ENCODE measurements around the gene CBFA2T2. TPM values are rescaled to one million over a fixed set of nuclear protein-coding genes. Genes with fewer than 3 reads are reported as not detected.
A peak's percentile ranks its signal among the peaks of the same experiment; 100 is the strongest.

CBFA2T2 gene
- total RNA-seq, 2 donors from 2014 or later = 20.9 to 23.8 TPM

DNA sequence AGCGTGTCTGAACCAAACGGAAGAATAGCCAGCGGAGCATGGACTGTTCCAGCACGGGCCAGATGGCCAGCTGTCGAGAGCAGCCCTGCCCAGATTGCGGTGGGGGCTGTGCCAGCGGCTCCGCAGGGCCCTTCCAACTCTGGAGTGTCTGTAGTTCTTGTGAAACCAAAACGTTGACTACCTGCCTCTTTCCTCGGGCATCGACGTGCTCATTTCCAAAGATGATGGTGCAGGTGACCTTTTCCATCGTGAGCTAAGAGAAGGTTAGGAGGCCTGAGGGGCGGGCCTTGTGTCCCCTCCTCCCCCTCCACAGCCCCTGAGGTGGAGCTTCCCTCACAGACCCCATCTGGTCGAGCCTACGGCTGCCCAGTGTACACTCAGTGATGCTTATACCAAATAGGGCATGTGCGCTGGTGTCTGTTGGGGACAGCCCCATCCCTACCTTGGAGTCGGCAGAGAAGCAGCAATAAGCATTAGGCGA, 159.3 kb downstream of the CBFA2T2 start:
- no peak overlapping the region for H3K27ac ChIP-seq
- no peak overlapping the region for H3K4me3 ChIP-seq
- no peak overlapping the region for H3K9ac ChIP-seq (ENCODE audit: low read depth in 2 of 2, low read length in 2 of 2)
- DNase-seq = peak; percentile 33
- TF ChIP-seq, protein P1, sequence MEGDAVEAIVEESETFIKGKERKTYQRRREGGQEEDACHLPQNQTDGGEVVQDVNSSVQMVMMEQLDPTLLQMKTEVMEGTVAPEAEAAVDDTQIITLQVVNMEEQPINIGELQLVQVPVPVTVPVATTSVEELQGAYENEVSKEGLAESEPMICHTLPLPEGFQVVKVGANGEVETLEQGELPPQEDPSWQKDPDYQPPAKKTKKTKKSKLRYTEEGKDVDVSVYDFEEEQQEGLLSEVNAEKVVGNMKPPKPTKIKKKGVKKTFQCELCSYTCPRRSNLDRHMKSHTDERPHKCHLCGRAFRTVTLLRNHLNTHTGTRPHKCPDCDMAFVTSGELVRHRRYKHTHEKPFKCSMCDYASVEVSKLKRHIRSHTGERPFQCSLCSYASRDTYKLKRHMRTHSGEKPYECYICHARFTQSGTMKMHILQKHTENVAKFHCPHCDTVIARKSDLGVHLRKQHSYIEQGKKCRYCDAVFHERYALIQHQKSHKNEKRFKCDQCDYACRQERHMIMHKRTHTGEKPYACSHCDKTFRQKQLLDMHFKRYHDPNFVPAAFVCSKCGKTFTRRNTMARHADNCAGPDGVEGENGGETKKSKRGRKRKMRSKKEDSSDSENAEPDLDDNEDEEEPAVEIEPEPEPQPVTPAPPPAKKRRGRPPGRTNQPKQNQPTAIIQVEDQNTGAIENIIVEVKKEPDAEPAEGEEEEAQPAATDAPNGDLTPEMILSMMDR (IDR thresholded peaks at IDR 0.05) = no peak
- intact Hi-C loops (cut with DNase I) = no loop called here
- H3K36me3 ChIP-seq = no peaks in the 10 kb centered on the region
- H3K9me3 ChIP-seq = no peaks in the 10 kb centered on the region
- H3K4me1 ChIP-seq = peaks cover 6% of the 10 kb centered on the region
- no peaks in the 10 kb centered on the region for H3K27me3 ChIP-seq

DNA sequence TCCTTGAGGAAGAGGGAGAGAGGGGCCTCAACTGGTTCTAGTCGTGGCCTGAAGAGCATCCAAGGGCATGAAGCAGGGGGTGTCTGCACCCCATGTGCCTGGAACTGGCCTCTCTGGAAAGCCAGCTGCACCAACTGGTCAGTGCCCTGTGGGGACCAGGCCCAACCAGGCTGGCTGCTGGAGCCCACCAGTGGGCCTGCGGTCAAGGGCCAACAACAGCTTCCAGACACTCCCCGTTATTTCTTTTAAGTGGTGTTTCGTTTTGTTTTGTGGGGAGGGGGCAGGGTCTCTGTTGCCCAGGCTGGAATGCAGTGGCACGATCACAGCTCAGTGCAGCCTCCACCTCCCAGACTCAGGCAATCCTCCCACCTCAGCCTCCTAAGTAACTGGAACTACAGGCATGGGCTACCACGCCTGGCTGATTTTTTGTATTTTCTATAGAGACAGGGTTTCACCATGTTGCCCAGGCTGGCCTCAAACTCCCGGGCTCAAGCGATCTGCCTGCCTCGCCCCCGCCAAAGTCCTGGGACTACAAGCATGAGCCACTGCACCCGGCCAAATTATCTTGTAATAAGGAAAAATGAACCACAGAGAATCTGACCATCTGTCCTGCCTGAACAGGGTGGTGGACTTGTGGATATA, 160.3 kb downstream of the CBFA2T2 start:
- H3K27ac ChIP-seq = no peak overlapping the region
- no peaks in the 10 kb centered on the region for H3K36me3 ChIP-seq
- no peaks in the 10 kb centered on the region for H3K9me3 ChIP-seq
- peaks cover 6% of the 10 kb centered on the region for H3K4me1 ChIP-seq
- intact Hi-C loops (cut with DNase I) = loop anchor here (5.0 kb wide), 1 partner anchor 193 kb away; no protein-coding TSS in a partner anchor
- H3K9ac ChIP-seq (ENCODE audit: low read depth in 2 of 2, low read length in 2 of 2) = no peak overlapping the region
- DNase-seq = peak; percentile 27
- no peak overlapping the region for H3K4me3 ChIP-seq
- H3K27me3 ChIP-seq = no peaks in the 10 kb centered on the region
- TF ChIP-seq, protein P1 (IDR thresholded peaks at IDR 0.05) = no peak

DNA sequence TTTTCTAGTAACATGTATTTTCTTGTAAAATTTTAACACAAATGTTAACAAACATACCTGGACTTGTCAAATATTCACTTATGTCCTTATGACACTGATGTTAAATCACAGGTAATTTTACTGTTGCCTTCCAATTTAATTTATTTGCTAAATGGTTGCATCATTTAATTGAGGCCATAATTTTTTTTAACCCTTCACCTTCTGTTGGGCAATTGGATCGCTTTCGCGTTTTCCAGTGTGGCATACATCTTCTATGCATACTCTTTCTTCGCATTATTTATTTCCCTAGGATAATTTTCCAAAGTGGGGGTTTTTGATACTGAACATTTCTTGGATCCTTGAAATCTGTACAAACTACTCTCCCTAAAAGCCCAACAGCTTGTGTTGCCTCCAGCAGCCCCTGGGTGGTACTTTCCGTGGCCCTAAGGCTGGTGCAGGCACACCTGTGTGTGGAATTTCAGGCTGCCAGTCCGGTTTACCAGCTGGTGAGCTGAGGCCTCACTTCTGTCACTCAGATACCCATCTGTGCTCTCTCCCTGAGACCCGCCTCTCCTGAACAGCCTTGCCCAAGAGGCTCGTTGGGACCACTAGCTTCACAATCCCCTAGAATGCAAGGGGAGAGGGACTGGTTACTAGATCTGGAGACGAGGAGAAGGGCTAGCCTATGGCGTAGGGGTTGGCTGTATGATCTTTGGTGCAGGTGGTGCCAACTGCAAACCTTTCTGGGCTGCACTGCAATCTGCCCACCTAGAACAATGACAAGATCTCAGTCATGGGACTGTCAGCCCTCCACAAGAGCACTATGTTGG, 161.1 kb downstream of the CBFA2T2 start:
- Histone ChIP-seq H3K36me3 (no peaks in the 10 kb centered on the region), H3K9me3 (no peaks in the 10 kb centered on the region), H3K27ac (no peak overlapping the region), H3K27me3 (no peaks in the 10 kb centered on the region), H3K4me1 (peaks cover 6% of the 10 kb centered on the region), H3K9ac (ENCODE audit: low read depth in 2 of 2, low read length in 2 of 2) (no peak overlapping the region), H3K4me3 (no peak overlapping the region)
- intact Hi-C loops (cut with DNase I) = loop anchor here (5.0 kb wide), 1 partner anchor 194 kb away; no protein-coding TSS in a partner anchor
- DNase-seq = peak; percentile 62
- TF ChIP-seq, protein P1 (IDR thresholded peaks at IDR 0.05) = no peak

DNA sequence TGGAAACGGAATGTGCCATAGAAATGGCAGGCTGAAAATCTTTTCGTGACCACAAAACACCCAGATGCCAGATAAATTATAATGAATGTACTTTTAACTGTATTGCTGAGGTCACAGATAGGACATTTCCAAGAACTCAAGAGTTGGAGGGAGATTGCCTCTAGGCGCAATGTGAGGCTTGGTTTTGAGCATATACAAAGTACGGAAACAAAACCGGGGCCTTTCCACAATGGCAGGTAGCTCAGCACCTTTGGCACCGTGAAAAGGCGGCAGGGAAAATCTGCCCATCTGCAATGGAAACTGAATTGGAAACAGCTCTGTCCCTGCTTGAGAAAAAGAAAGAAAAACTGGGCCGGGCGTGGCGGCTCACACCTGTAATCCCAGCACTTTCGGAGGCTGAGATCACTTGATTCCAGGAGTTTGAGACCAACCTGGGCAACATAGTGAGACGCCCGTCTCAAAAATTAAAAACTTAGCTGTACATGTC, 161.7 kb downstream of the CBFA2T2 start:
- TF ChIP-seq, protein P1 (IDR thresholded peaks at IDR 0.05) = no peak
- intact Hi-C loops (cut with DNase I) = loop anchor here (5.0 kb wide), 1 partner anchor 194 kb away; no protein-coding TSS in a partner anchor

DNA sequence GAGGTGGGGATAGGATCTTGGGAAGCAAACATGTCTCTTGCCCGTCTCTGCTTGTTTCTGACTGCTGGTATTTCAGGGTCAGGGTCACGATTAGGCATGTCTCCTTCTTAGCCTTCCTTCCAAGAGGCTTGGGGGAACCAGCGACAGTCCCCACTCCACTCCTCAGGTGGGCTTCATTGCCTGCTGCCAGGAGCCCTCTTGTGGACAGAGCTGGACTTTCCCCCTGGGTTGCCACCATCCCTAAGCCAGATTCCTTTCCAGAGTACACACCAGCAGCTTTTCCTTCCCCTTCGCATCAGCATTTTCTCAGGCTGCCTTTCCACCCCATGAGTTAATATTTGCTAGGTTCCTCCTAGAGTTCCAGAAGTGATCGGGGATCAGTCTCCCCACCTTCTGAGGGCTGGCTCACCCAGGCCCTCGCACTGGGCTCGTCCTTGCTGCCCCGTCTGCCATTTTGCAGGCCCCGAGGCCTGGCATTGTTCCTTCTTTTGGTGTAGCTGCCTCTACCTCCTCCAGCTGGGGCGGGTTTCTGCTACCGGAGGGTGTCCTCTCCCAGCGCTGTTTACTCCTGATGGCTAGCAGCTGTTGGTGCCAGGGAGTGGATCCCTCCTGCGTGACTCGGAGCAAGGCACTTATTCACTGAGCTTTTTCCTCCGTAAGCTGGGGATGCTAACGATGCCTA, 163.5 kb downstream of the CBFA2T2 start:
- TF ChIP-seq, protein P1 (IDR thresholded peaks at IDR 0.05) = peak; percentile 84
- Histone ChIP-seq H3K9me3 (no peaks in the 10 kb centered on the region), H3K36me3 (no peaks in the 10 kb centered on the region), H3K27ac (peak overlapping the region; percentile 23), H3K4me3 (no peak overlapping the region), H3K9ac (ENCODE audit: low read depth in 2 of 2, low read length in 2 of 2) (peak overlapping the region in 1 of 2 donors; percentile 61), H3K4me1 (peaks cover 6% of the 10 kb centered on the region), H3K27me3 (no peaks in the 10 kb centered on the region)
- DNase-seq = peak; percentile 73
- intact Hi-C loops (cut with DNase I) = loop anchor here (5.0 kb wide), 1 partner anchor 196 kb away; no protein-coding TSS in a partner anchor

More for the DNA sequence above, 161.7 kb downstream of the CBFA2T2 start:
- Histone ChIP-seq H3K36me3 (no peaks in the 10 kb centered on the region), H3K9ac (ENCODE audit: low read depth in 2 of 2, low read length in 2 of 2) (no peak overlapping the region), H3K4me3 (no peak overlapping the region), H3K9me3 (no peaks in the 10 kb centered on the region), H3K27ac (no peak overlapping the region), H3K4me1 (peaks cover 6% of the 10 kb centered on the region), H3K27me3 (no peaks in the 10 kb centered on the region)
- DNase-seq = peak; percentile 31

All from colonic mucosa (tissue), 4 donors.